Testis (tissue), 2 donors: ENCODE data around the gene CLPSL1.

Experiments
- CTCF ChIP-seq, 3 experiments: fragments of 450-650 bp in 2 of 3; fragments of 200-600 bp in 1 of 3; sonication (generic) in 1 of 3; IDR thresholded peaks; one replicate each; pipeline ENCODE4 v1.5.1; 2016 to 2019; ENCODE audit warnings: antibody characterized with exemption in 3 of 3, mild to moderate bottlenecking in 2 of 3, moderate library complexity in 1 of 3
- POLR2A ChIP-seq: fragments of 450-650 bp; IDR thresholded peaks from one replicate; pipeline ENCODE4 v1.6.1; 2017; ENCODE audit warnings: antibody characterized with exemption, mild to moderate bottlenecking, moderate library complexity

- TF ChIP-seq CTCF (IDR thresholded peaks at IDR 0.05) (no peak), POLR2A (no peak)
Observed at GRCh38 chr6:35755278-35755924, 25.4 kb upstream of the CLPSL1 start.
